Body of pancreas (tissue), 4 donors: ENCODE measurements around the gene NR2F2.

ENCODE experiments used
- CTCF ChIP-seq, 7 experiments: fragments of 450-650 bp in 4 of 7; fragments of 200-600 bp in 3 of 7; sonication (generic) in 3 of 7; IDR thresholded peaks; one replicate each; pipeline ENCODE4 v1.5.1; 2016 to 2019; ENCODE audit warnings: antibody characterized with exemption in 7 of 7
- POLR2A ChIP-seq, 3 donors: fragments of 450-650 bp; IDR thresholded peaks; one replicate each; pipeline ENCODE4 v1.6.1; 2016; ENCODE audit warnings: antibody characterized with exemption in 3 of 3, mild to moderate bottlenecking in 2 of 3

GRCh38 chr15:96367311-96368200 is 37.1 kb downstream of the NR2F2 start:
- TF ChIP-seq CTCF (IDR thresholded peaks at IDR 0.05) (no peak), POLR2A (IDR thresholded peaks at IDR 0.05) (no peak)
